HFF-Myc (cell line): ENCODE data around the gene BNC2.

Experiments
- DNase-seq: peaks from one replicate; pipeline ENCODE4 v3.0.0-alpha.2; 2011; ENCODE audit warnings: low read depth; ENCODE audit errors: extremely low read depth
- H3K4me3 ChIP-seq: replicated peaks from 2 replicates; pipeline ENCODE4 v1.5.1; 2011; ENCODE audit warnings: low read depth, mild to moderate bottlenecking, control low read depth, low read length
- TF ChIP-seq, protein P1 (sequence below): IDR thresholded peaks from 2 replicates; pipeline ENCODE4 v1.5.1; 2012; ENCODE audit warnings: mild to moderate bottlenecking, low read depth, low read length, control low read depth; ENCODE audit errors: missing control alignments

The BNC2 gene

DNA sequence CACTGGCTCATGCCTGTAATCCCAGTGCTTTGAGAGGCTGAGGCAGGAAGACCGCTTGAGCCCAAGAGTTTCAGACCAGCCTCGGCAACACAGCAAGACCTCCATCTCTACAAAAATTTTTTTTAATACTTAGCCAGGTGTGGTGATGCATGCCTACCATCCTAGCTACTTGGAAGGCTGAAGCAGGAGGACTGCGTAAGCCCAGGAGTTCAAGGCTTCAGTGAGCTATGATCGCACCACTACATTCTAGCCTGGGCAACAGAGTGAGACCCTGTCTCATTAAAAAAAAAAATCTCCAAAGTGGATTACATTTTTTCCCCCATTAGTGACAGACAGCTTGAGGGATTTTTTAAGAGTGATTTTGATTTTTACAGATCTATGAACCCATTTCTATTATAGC is 230.8 kb downstream of the BNC2 start:
- DNase-seq: no peak
- no peak overlapping the region for H3K4me3 ChIP-seq
- TF ChIP-seq, protein P1, sequence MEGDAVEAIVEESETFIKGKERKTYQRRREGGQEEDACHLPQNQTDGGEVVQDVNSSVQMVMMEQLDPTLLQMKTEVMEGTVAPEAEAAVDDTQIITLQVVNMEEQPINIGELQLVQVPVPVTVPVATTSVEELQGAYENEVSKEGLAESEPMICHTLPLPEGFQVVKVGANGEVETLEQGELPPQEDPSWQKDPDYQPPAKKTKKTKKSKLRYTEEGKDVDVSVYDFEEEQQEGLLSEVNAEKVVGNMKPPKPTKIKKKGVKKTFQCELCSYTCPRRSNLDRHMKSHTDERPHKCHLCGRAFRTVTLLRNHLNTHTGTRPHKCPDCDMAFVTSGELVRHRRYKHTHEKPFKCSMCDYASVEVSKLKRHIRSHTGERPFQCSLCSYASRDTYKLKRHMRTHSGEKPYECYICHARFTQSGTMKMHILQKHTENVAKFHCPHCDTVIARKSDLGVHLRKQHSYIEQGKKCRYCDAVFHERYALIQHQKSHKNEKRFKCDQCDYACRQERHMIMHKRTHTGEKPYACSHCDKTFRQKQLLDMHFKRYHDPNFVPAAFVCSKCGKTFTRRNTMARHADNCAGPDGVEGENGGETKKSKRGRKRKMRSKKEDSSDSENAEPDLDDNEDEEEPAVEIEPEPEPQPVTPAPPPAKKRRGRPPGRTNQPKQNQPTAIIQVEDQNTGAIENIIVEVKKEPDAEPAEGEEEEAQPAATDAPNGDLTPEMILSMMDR: no peak

DNA sequence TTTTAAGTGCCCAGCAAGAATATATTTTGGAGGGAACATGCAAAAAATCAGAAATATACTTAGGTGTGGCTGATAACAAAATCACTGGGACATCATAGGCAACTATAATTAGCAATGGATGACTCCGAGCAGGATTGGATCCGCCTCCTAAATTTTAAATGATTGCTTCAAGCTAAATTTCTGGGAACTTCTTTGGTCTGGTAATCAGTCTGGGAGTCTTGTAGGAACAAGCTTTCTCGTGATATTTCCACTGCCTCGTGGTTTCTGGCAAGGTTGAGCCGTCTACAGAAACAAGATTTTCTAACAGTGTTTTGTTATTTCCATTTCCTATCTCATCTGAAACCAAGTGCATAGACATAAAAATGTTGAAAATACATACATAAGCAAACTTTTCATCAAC is 232.6 kb downstream of the BNC2 start:
- DNase-seq: no peak
- H3K4me3 ChIP-seq: no peak overlapping the region
- TF ChIP-seq, protein P1: no peak

GRCh38 chr9:16637218-16637617 is 233.3 kb downstream of the BNC2 start:
- TF ChIP-seq, protein P1: no peak
- H3K4me3 ChIP-seq: no peak overlapping the region
- DNase-seq: no peak

- no peak for DNase-seq
- TF ChIP-seq, protein P1: no peak
- H3K4me3 ChIP-seq: no peak overlapping the region
These were observed 236.7 kb downstream of the BNC2 start for GRCh38 chr9:16633794-16634193.

- H3K4me3 ChIP-seq: peak overlapping the region; percentile 2; the same call in 1 of the 2 replicates
- DNase-seq: no peak
- TF ChIP-seq, protein P1: no peak
These were observed 242.1 kb downstream of the BNC2 start for GRCh38 chr9:16628413-16628812.

GRCh38 chr9:16627967-16628366 is 242.5 kb downstream of the BNC2 start:
- H3K4me3 ChIP-seq: peak overlapping the region; percentile 2; the same call in 1 of the 2 replicates
- TF ChIP-seq, protein P1: no peak
- peak; percentile 96 for DNase-seq

DNA sequence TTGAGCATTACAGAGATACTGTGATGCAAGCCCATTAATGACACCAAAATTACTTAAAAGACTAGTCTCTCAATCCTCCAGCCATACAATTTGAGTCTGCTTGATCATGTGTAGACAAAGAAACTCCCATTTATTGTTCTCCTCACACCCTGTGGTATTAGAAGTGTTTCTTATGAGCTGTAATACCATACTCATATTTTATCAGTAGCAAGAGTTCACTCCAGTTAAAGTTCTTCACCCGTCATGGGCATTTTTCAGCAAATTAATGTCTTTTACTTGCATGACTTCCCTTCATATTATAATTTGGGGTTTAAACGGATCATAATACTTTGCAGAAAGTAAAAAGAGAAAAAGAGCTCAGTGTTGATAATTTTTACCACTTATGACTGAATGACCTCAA is 242.9 kb downstream of the BNC2 start:
- H3K4me3 ChIP-seq: no peak overlapping the region
- TF ChIP-seq, protein P1: no peak
- no peak for DNase-seq
